Measurements from ENCODE around the gene EEF1B2. TPM values are rescaled to one million over a fixed set of nuclear protein-coding genes. Genes with fewer than 3 reads are reported as not detected.

Gene EEF1B2
- total and polyA plus RNA-seq, 2 donors from 2014 or later, result 444 to 529 TPM

DNA sequence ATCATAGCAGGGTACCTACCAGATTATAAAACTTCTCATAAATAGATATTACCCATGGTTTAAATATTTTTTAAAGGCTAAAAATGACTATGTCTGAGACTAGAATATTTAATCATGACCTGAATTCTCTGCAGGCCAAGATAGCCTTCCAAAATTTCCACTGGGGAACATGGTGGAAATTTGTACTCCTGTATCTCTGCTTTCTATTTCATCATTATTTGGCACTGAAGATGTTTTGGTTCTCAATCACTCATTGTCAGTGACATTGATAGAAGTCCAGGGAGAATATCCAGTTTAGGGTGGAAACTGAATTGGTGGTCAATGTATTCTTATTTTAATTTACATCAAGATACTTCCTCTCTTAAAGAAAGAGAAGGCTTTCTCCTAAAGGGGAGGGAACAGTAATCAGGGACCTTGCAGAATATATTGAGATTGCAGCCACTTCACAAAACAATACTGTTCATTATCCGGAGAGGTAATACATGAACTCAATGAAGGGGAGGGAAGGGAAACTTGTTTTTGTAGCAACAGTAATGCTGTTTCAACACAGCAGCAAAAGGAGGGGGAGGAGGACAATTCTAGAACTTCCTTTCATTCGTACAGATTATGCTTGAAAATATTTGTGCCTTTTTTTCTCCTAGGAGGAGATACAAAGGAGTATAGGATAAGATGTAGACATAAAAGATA is 34.1 kb downstream of the EEF1B2 start:
- Histone ChIP-seq H3K27me3 (ENCODE audit: control insufficient read depth, insufficient read depth, low read length) (no peaks in the 10 kb centered on the region), H3K4me3 (ENCODE audit: low read length in 3 of 3) (no peak overlapping the region), H3K36me3 (ENCODE audit: control insufficient read depth in 2 of 3, insufficient read depth in 3 of 3, low read length in 3 of 3) (no peaks in the 10 kb centered on the region), H3K27ac (ENCODE audit: low read depth in 2 of 2, low read length in 2 of 2) (no peak overlapping the region), H3K4me1 (ENCODE audit: control insufficient read depth in 2 of 3, insufficient read depth in 2 of 3, low read depth in 1 of 3, low read length in 3 of 3) (no peaks in the 10 kb centered on the region), H3K9me3 (ENCODE audit: control insufficient read depth in 2 of 3, insufficient read depth in 1 of 3, low read length in 3 of 3) (no peaks in the 10 kb centered on the region), H3K9ac (ENCODE audit: low read length in 3 of 3) (no peak overlapping the region)
- intact Hi-C loops (cut with DNase I), result no loop called here
- TF ChIP-seq, protein P1, sequence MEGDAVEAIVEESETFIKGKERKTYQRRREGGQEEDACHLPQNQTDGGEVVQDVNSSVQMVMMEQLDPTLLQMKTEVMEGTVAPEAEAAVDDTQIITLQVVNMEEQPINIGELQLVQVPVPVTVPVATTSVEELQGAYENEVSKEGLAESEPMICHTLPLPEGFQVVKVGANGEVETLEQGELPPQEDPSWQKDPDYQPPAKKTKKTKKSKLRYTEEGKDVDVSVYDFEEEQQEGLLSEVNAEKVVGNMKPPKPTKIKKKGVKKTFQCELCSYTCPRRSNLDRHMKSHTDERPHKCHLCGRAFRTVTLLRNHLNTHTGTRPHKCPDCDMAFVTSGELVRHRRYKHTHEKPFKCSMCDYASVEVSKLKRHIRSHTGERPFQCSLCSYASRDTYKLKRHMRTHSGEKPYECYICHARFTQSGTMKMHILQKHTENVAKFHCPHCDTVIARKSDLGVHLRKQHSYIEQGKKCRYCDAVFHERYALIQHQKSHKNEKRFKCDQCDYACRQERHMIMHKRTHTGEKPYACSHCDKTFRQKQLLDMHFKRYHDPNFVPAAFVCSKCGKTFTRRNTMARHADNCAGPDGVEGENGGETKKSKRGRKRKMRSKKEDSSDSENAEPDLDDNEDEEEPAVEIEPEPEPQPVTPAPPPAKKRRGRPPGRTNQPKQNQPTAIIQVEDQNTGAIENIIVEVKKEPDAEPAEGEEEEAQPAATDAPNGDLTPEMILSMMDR (IDR thresholded peaks at IDR 0.05; ENCODE audit: borderline replicate concordance, extremely low read depth, insufficient read depth), result no peak
- no peak for FAIRE-seq
- DNase-seq, result no peak

DNA sequence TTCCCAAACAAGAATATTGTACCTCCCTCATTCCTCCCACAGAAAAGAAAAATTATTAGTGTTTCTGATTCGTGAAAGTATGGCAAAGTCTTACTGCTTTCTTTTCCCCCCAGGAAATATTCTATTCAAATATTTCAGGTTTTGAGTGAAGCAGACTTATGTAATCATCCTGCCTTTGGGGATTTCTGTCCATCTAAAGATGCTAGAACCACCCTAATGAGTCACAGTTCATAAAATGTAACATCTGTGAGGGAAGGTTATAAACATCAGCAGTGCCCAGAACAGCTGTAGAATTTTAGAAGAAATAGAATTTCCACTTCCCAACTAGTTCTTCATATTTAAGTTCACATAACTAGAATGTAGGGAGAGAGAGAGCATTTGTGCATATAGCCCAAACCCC is 39.0 kb downstream of the EEF1B2 start:
- no peaks in the 10 kb centered on the region for H3K27me3 ChIP-seq (ENCODE audit: control insufficient read depth, insufficient read depth, low read length)
- H3K9ac ChIP-seq (ENCODE audit: low read length in 3 of 3), result no peak overlapping the region
- DNase-seq, result no peak
- no peaks in the 10 kb centered on the region for H3K9me3 ChIP-seq (ENCODE audit: control insufficient read depth in 2 of 3, insufficient read depth in 1 of 3, low read length in 3 of 3)
- no peaks in the 10 kb centered on the region for H3K4me1 ChIP-seq (ENCODE audit: control insufficient read depth in 2 of 3, insufficient read depth in 2 of 3, low read depth in 1 of 3, low read length in 3 of 3)
- FAIRE-seq, result no peak
- TF ChIP-seq, protein P1 (IDR thresholded peaks at IDR 0.05; ENCODE audit: borderline replicate concordance, extremely low read depth, insufficient read depth), result no peak
- intact Hi-C loops (cut with DNase I), result no loop called here
- H3K27ac ChIP-seq (ENCODE audit: low read depth in 2 of 2, low read length in 2 of 2), result no peak overlapping the region
- H3K4me3 ChIP-seq (ENCODE audit: low read length in 3 of 3), result no peak overlapping the region
- no peaks in the 10 kb centered on the region for H3K36me3 ChIP-seq (ENCODE audit: control insufficient read depth in 2 of 3, insufficient read depth in 3 of 3, low read length in 3 of 3)

DNA sequence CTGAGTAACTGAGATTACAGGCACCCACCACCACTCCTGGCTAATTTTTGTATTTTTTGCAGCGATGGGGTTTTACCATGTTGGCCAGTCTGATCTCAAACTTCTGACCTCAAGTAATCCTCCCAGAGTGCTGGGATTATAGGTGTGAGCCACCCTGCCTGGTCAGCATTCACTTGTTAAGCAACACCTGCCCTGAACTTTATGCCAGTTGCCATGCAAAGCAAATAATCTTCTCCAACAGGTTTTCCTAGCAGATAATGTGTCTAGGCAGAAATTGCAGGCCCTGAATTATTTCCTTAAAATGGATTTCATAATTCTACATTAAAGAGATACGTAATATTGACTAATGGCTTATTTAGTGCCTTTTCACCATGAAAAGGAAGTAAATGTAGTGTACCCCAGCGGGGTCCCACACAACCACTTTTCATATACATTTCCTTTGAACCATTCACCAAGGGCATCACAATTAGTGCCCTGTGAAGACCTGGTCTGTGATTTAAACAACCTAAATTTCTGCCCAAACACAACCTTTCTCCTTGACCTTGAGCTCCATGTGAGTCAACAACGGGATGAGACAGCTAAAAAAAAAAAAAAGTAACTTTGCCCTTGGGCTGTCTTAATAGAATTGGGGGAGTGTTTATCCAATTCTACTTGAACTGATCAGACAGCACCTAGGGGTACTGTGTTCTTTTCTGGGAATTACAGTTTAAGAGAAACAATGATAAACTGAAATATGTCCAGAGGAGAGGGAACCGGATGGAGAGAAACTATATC is 41.6 kb downstream of the EEF1B2 start:
- TF ChIP-seq, protein P1 (IDR thresholded peaks at IDR 0.05; ENCODE audit: borderline replicate concordance, extremely low read depth, insufficient read depth), result no peak
- FAIRE-seq (no peak), DNase-seq (no peak)
- Histone ChIP-seq H3K27ac (ENCODE audit: low read depth in 2 of 2, low read length in 2 of 2) (no peak overlapping the region), H3K4me3 (ENCODE audit: low read length in 3 of 3) (no peak overlapping the region), H3K27me3 (ENCODE audit: control insufficient read depth, insufficient read depth, low read length) (no peaks in the 10 kb centered on the region), H3K36me3 (ENCODE audit: control insufficient read depth in 2 of 3, insufficient read depth in 3 of 3, low read length in 3 of 3) (no peaks in the 10 kb centered on the region), H3K9me3 (ENCODE audit: control insufficient read depth in 2 of 3, insufficient read depth in 1 of 3, low read length in 3 of 3) (no peaks in the 10 kb centered on the region), H3K4me1 (ENCODE audit: control insufficient read depth in 2 of 3, insufficient read depth in 2 of 3, low read depth in 1 of 3, low read length in 3 of 3) (no peaks in the 10 kb centered on the region), H3K9ac (ENCODE audit: low read length in 3 of 3) (no peak overlapping the region)
- intact Hi-C loops (cut with DNase I), result no loop called here
